HEK293 (cell line): ENCODE results near the gene EN2.

Source experiments
- BCL6B ChIP-seq: fragments of 450-650 bp; formaldehyde crosslinking; IDR thresholded peaks from 2 replicates; pipeline ENCODE4 v1.5.1; 2017; ENCODE audit warnings: missing biosample characterization, missing genetic modification characterization
- EGR2 ChIP-seq: fragments of 450-650 bp; formaldehyde crosslinking; IDR thresholded peaks from 2 replicates; pipeline ENCODE4 v1.5.1; 2016; ENCODE audit warnings: low read depth, missing biosample characterization, missing genetic modification characterization
- GFI1B ChIP-seq: fragments of 450-650 bp; formaldehyde crosslinking; IDR thresholded peaks from 2 replicates; pipeline ENCODE4 v1.5.1; 2016; ENCODE audit warnings: missing biosample characterization, missing genetic modification characterization
- KLF10 ChIP-seq: fragments of 450-650 bp; IDR thresholded peaks from 2 replicates; pipeline ENCODE4 v1.5.1; 2018; ENCODE audit warnings: missing biosample characterization, mild to moderate bottlenecking, missing genetic modification characterization
- KLF8 ChIP-seq: fragments of 450-650 bp; formaldehyde crosslinking; IDR thresholded peaks from 2 replicates; pipeline ENCODE4 v1.5.1; 2016; ENCODE audit warnings: missing biosample characterization, missing genetic modification characterization
- SETDB1 ChIP-seq: IDR thresholded peaks from one replicate; pipeline ENCODE4 v1.6.1; 2017; ENCODE audit warnings: mild to moderate bottlenecking, low read length, moderate library complexity, mixed read lengths; ENCODE audit not compliant: insufficient read length
- TCF7L2 ChIP-seq: IDR thresholded peaks from 2 replicates; pipeline ENCODE4 v1.6.1; 2011; ENCODE audit warnings: low read depth, mild to moderate bottlenecking, inconsistent platforms, low read length, moderate library complexity, borderline replicate concordance
- TRIM28 ChIP-seq: IDR thresholded peaks from 2 replicates; pipeline ENCODE4 v1.6.1; 2011; ENCODE audit warnings: low read length, control low read depth, borderline replicate concordance
- ZBTB10 ChIP-seq: fragments of 450-650 bp; formaldehyde crosslinking; IDR thresholded peaks from 2 replicates; pipeline ENCODE4 v1.5.1; 2016; ENCODE audit warnings: missing biosample characterization, missing genetic modification characterization
- ZBTB11 ChIP-seq: fragments of 450-650 bp; formaldehyde crosslinking; conservative IDR thresholded peaks from 2 replicates; pipeline ENCODE4 v1.5.1; 2016; ENCODE audit warnings: low read depth, missing biosample characterization, missing genetic modification characterization
- ZBTB20 ChIP-seq: fragments of 450-650 bp; formaldehyde crosslinking; IDR thresholded peaks from 2 replicates; pipeline ENCODE4 v1.5.1; 2016; ENCODE audit warnings: missing biosample characterization, missing genetic modification characterization
- ZBTB26 ChIP-seq: fragments of 450-650 bp; formaldehyde crosslinking; optimal IDR thresholded peaks from 2 replicates; pipeline ENCODE3; 2016; ENCODE audit warnings: missing biosample characterization, mild to moderate bottlenecking, missing genetic modification characterization
- ZBTB8A ChIP-seq: fragments of 450-650 bp; formaldehyde crosslinking; IDR thresholded peaks from 2 replicates; pipeline ENCODE4 v1.5.1; 2016; ENCODE audit warnings: missing biosample characterization, missing genetic modification characterization
- ZFP37 ChIP-seq: fragments of 450-650 bp; formaldehyde crosslinking; IDR thresholded peaks from 2 replicates; pipeline ENCODE4 v1.5.1; 2016; ENCODE audit warnings: missing biosample characterization, missing genetic modification characterization
- ZFP69B ChIP-seq: fragments of 450-650 bp; formaldehyde crosslinking; IDR thresholded peaks from 2 replicates; pipeline ENCODE4 v1.5.1; 2016; ENCODE audit warnings: missing biosample characterization, missing genetic modification characterization
- ZNF133 ChIP-seq: fragments of 450-650 bp; formaldehyde crosslinking; IDR thresholded peaks from 2 replicates; pipeline ENCODE4 v1.5.1; 2016; ENCODE audit warnings: missing biosample characterization, missing genetic modification characterization
- ZNF140 ChIP-seq: fragments of 450-650 bp; formaldehyde crosslinking; IDR thresholded peaks from 2 replicates; pipeline ENCODE4 v1.5.1; 2016; ENCODE audit warnings: missing biosample characterization, missing genetic modification characterization
- ZNF146 ChIP-seq: fragments of 450-650 bp; formaldehyde crosslinking; IDR thresholded peaks from 2 replicates; pipeline ENCODE4 v1.5.1; 2016; ENCODE audit warnings: missing biosample characterization, missing genetic modification characterization
- ZNF223 ChIP-seq: fragments of 450-650 bp; formaldehyde crosslinking; IDR thresholded peaks from 2 replicates; pipeline ENCODE4 v1.5.1; 2016; ENCODE audit warnings: missing biosample characterization, missing genetic modification characterization
- ZNF366 ChIP-seq: fragments of 450-650 bp; formaldehyde crosslinking; conservative IDR thresholded peaks from 2 replicates; pipeline ENCODE4 v1.5.1; 2016; ENCODE audit warnings: missing biosample characterization, missing genetic modification characterization
- ZNF48 ChIP-seq: fragments of 450-650 bp; formaldehyde crosslinking; IDR thresholded peaks from 2 replicates; pipeline ENCODE4 v1.5.1; 2016; ENCODE audit warnings: missing biosample characterization, missing genetic modification characterization
- ZNF521 ChIP-seq: fragments of 450-650 bp; formaldehyde crosslinking; IDR thresholded peaks from 2 replicates; pipeline ENCODE4 v1.5.1; 2017; ENCODE audit warnings: missing biosample characterization, mild to moderate bottlenecking, missing genetic modification characterization
- ZNF561 ChIP-seq: fragments of 450-650 bp; IDR thresholded peaks from 2 replicates; pipeline ENCODE4 v1.5.1; 2018; ENCODE audit warnings: missing biosample characterization, missing genetic modification characterization, borderline replicate concordance
- ZNF580 ChIP-seq: fragments of 450-650 bp; formaldehyde crosslinking; IDR thresholded peaks from 2 replicates; pipeline ENCODE4 v1.5.1; 2016; ENCODE audit warnings: missing biosample characterization, missing genetic modification characterization
- ZNF600 ChIP-seq: fragments of 450-650 bp; formaldehyde crosslinking; IDR thresholded peaks from 2 replicates; pipeline ENCODE4 v1.5.1; 2016; ENCODE audit warnings: missing biosample characterization, missing genetic modification characterization
- ZNF670 ChIP-seq: fragments of 450-650 bp; formaldehyde crosslinking; IDR thresholded peaks from 2 replicates; pipeline ENCODE4 v1.5.1; 2016; ENCODE audit warnings: missing biosample characterization, missing genetic modification characterization, low read depth
- ZNF692 ChIP-seq: fragments of 450-650 bp; formaldehyde crosslinking; IDR thresholded peaks from 2 replicates; pipeline ENCODE4 v1.5.1; 2016; ENCODE audit warnings: missing biosample characterization, missing genetic modification characterization
- ZSCAN30 ChIP-seq: fragments of 450-650 bp; IDR thresholded peaks from 2 replicates; pipeline ENCODE4 v1.5.1; 2018; ENCODE audit warnings: missing biosample characterization, mild to moderate bottlenecking, missing genetic modification characterization, moderate library complexity

Gene EN2

GRCh38 chr7:155509725-155510551, 52.0 kb downstream of the EN2 start (continued):
- TF ChIP-seq ZNF521 (tag by site-specific recombination) (no peak), ZNF146 (no peak), EGR2 (tag by site-specific recombination) (0 out of 2 replicates have a peak, but pooled peaks have one; percentile 11), ZNF692 (tag by site-specific recombination) (0 out of 2 replicates have a peak, but pooled peaks have one; percentile 9), ZBTB26 (tag by site-specific recombination) (peak; percentile 94), KLF8 (tag by site-specific recombination) (0 out of 2 replicates have a peak, but pooled peaks have one; percentile 22), BCL6B (tag by site-specific recombination) (no peak), ZNF600 (peak; percentile 86), ZFP37 (tag by site-specific recombination) (0 out of 2 replicates have a peak, but pooled peaks have one; percentile 46), ZBTB20 (tag by site-specific recombination) (peak; percentile 82; the same call in 1 of the 2 replicates), ZNF561 (tag by site-specific recombination) (peak; percentile 45; the same call in 1 of the 2 replicates), ZNF133 (tag by site-specific recombination) (no peak), ZNF48 (tag by site-specific recombination) (no peak), TCF7L2 (peak; percentile 77; the same call in 1 of the 2 replicates), ZFP69B (tag by site-specific recombination) (no peak), ZBTB11 (tag by site-specific recombination) (peak; percentile 82), ZNF366 (peak; percentile 73), ZNF140 (no peak), TRIM28 (0 out of 2 replicates have a peak, but pooled peaks have one; percentile 56), ZNF580 (no peak), ZNF223 (tag by site-specific recombination) (peak; percentile 43; the same call in 1 of the 2 replicates), ZSCAN30 (peak; percentile 81), KLF10 (0 out of 2 replicates have a peak, but pooled peaks have one; percentile 24), ZBTB10 (tag by site-specific recombination) (peak; percentile 17), GFI1B (no peak), ZBTB8A (tag by site-specific recombination) (peak; percentile 91), SETDB1 (no peak), ZNF670 (tag by site-specific recombination) (no peak)
